Skeletal muscle satellite cell (primary cell): ENCODE results near the gene MED27.
"Not testable (repeated sequence)": the region's sequence is repeated elsewhere in the genome, so short reads cannot be mapped to it uniquely, and the experiment has no call there.

Source experiments
- H3K27me3 ChIP-seq: 2 replicates; pipeline ENCODE4 v1.7.0; 2013; ENCODE audit warnings: low read length; ENCODE audit not compliant: control insufficient read depth, insufficient read depth
- H3K36me3 ChIP-seq: 2 replicates; pipeline ENCODE4 v1.7.0; 2013; ENCODE audit warnings: mild to moderate bottlenecking, control low read depth, low read length; ENCODE audit not compliant: insufficient read depth
- H3K4me1 ChIP-seq: 2 replicates; pipeline ENCODE4 v1.7.0; 2013; ENCODE audit warnings: low read length; ENCODE audit not compliant: control insufficient read depth, insufficient read depth
- H3K4me2 ChIP-seq: 2 replicates; pipeline ENCODE4 v1.7.0; 2013; ENCODE audit warnings: mild to moderate bottlenecking, low read length
- H3K4me3 ChIP-seq: 2 replicates; pipeline ENCODE4 v1.7.0; 2013; ENCODE audit warnings: low read length
- H3K9ac ChIP-seq: 2 replicates; pipeline ENCODE4 v1.7.0; 2013; ENCODE audit warnings: mild to moderate bottlenecking, low read depth, low read length, moderate library complexity
- H3K9me3 ChIP-seq: replicated peaks from 2 replicates; pipeline ENCODE4 v1.7.0; 2013; ENCODE audit warnings: mild to moderate bottlenecking, control low read depth, low read length

Gene MED27

GRCh38 chr9:132071847-132072507 lies 7.7 kb downstream of the MED27 start:
- Histone ChIP-seq H3K36me3 (peaks cover 49% of the 10 kb centered on the region), H3K9me3 (no peaks in the 10 kb centered on the region), H3K4me1 (peaks cover 42% of the 10 kb centered on the region), H3K4me3 (no peak overlapping the region), H3K9ac (no peak overlapping the region), H3K4me2 (no peak overlapping the region), H3K27me3 (no peaks in the 10 kb centered on the region)

DNA sequence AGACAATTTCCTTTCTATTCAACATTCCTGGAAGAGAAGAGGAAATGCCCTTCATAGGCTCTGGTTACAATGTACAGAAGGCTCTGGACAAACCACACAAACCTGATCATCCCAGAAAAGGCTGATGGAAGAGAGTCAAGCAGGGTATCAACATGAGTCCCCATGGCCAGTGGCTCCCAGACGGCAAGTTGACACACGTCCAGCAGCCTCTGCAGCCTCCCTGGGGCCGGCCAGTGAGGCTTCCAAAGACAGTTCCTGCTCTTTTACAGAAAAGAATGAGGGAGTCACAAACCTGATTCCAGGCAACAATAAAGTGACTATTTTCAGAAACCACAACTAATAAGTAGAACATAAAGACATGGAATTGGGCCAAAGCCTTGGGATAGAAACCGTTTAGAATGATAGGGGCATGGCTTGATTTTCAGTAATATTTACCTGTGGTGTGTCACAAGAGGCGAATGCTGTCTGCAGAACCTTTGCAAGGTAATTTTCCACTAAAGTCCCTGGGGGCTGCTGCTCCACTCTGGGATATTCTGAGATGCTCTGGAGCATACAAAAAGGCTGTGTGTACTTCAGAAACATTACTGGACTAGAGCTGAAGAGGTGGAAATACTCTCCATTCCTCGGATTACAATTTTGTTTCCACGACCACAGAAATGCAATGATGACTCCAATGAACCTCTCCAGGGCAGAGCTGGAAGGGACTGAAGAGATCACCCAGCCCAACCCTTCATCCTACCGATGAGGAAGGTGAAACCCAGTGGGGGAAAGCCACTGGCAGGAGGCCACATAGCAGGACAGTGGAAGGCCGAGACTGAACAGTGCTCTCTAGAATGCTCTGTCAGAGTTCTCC lies 10.4 kb downstream of the MED27 start:
- H3K4me3 ChIP-seq, result no peak overlapping the region
- H3K4me1 ChIP-seq, result peaks cover 24% of the 10 kb centered on the region
- H3K9ac ChIP-seq, result no peak overlapping the region
- H3K4me2 ChIP-seq, result no peak overlapping the region
- no peaks in the 10 kb centered on the region for H3K9me3 ChIP-seq
- H3K27me3 ChIP-seq, result no peaks in the 10 kb centered on the region
- H3K36me3 ChIP-seq, result peaks cover 43% of the 10 kb centered on the region

- H3K9me3 ChIP-seq, result no peaks in the 10 kb centered on the region
- H3K27me3 ChIP-seq, result no peaks in the 10 kb centered on the region
- no peak overlapping the region for H3K9ac ChIP-seq
- peaks cover 40% of the 10 kb centered on the region for H3K36me3 ChIP-seq
- H3K4me1 ChIP-seq, result peaks cover 18% of the 10 kb centered on the region
- H3K4me3 ChIP-seq, result no peak overlapping the region
- H3K4me2 ChIP-seq, result no peak overlapping the region
These were observed 11.1 kb downstream of the MED27 start for GRCh38 chr9:132068605-132069004.

- peaks cover 13% of the 10 kb centered on the region for H3K4me1 ChIP-seq
- H3K36me3 ChIP-seq, result peaks cover 19% of the 10 kb centered on the region
These were observed 13.2 kb downstream of the MED27 start for GRCh38 chr9:132066511-132066910.

GRCh38 chr9:132066057-132066456 lies 13.6 kb downstream of the MED27 start:
- peaks cover 15% of the 10 kb centered on the region for H3K36me3 ChIP-seq
- no peak overlapping the region for H3K4me3 ChIP-seq
- no peak overlapping the region for H3K9ac ChIP-seq
- H3K9me3 ChIP-seq, result no peaks in the 10 kb centered on the region
- H3K4me1 ChIP-seq, result peaks cover 13% of the 10 kb centered on the region
- H3K4me2 ChIP-seq, result no peak overlapping the region
- no peaks in the 10 kb centered on the region for H3K27me3 ChIP-seq

More at GRCh38 chr9:132066511-132066910, 13.2 kb downstream of the MED27 start:
- Histone ChIP-seq H3K27me3 (no peaks in the 10 kb centered on the region), H3K9ac (no peak overlapping the region), H3K9me3 (no peaks in the 10 kb centered on the region), H3K4me2 (no peak overlapping the region), H3K4me3 (no peak overlapping the region)

GRCh38 chr9:132063281-132063680 lies 16.4 kb downstream of the MED27 start:
- Histone ChIP-seq H3K36me3 (peaks cover 22% of the 10 kb centered on the region), H3K9ac (no peak overlapping the region), H3K4me2 (no peak overlapping the region), H3K27me3 (no peaks in the 10 kb centered on the region), H3K4me3 (no peak overlapping the region), H3K4me1 (no peaks in the 10 kb centered on the region), H3K9me3 (no peaks in the 10 kb centered on the region)

DNA sequence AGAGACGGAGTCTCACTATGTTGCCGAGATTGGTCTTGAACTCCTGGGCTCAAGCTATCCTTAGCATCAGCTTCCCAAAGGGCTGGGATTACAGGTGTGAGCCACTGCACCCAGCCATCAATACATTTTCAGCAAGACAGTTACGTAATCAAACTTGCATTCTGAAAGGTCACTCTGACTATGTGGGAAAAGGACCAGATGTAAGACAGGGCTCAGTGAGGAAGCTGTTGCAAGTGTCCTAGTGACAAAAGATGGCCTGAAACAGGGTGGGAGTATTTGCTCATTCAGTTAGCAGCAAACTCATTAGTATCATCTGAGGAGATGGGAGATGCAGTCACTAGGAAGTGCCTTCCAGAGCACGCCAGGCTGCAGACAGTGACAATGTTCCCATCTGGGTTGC lies 16.9 kb downstream of the MED27 start:
- Histone ChIP-seq H3K4me2 (no peak overlapping the region), H3K9me3 (no peaks in the 10 kb centered on the region), H3K36me3 (peaks cover 20% of the 10 kb centered on the region), H3K27me3 (no peaks in the 10 kb centered on the region), H3K9ac (no peak overlapping the region), H3K4me1 (no peaks in the 10 kb centered on the region), H3K4me3 (no peak overlapping the region)

GRCh38 chr9:132061526-132061925 lies 18.1 kb downstream of the MED27 start:
- Histone ChIP-seq H3K27me3 (no peaks in the 10 kb centered on the region), H3K9ac (no peak overlapping the region), H3K4me2 (no peak overlapping the region), H3K4me3 (no peak overlapping the region), H3K4me1 (no peaks in the 10 kb centered on the region), H3K36me3 (peaks cover 20% of the 10 kb centered on the region), H3K9me3 (no peaks in the 10 kb centered on the region)

DNA sequence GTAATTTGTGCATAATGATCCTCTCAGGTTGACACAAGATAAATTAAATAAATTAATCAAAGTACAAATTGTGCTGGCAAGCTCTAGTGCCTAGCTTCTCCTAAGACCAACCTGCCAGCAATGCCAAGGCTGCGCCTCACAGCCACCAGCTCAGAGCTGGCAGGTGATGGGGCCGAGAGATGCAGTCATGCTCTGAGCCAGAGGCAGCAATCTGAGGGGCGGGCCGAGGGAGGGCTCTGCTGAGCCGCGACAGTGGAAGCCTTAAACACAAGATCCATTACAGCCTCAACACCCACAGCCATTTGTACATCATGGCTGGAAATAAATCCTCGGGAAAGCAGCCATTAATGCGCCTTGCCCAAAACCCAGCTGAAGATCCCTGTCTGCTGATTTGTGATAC lies 20.3 kb downstream of the MED27 start:
- no peak overlapping the region for H3K9ac ChIP-seq
- H3K27me3 ChIP-seq, result no peaks in the 10 kb centered on the region
- H3K9me3 ChIP-seq, result no peaks in the 10 kb centered on the region
- H3K36me3 ChIP-seq, result peaks cover 9% of the 10 kb centered on the region
- no peak overlapping the region for H3K4me2 ChIP-seq
- H3K4me1 ChIP-seq, result no peaks in the 10 kb centered on the region
- H3K4me3 ChIP-seq, result no peak overlapping the region

- H3K4me1 ChIP-seq, H3K27me3 ChIP-seq, H3K4me3 ChIP-seq, H3K9ac ChIP-seq, H3K36me3 ChIP-seq, H3K9me3 ChIP-seq, H3K4me2 ChIP-seq: not testable (repeated sequence)
These were observed 21.4 kb downstream of the MED27 start for GRCh38 chr9:132058226-132058625.

DNA sequence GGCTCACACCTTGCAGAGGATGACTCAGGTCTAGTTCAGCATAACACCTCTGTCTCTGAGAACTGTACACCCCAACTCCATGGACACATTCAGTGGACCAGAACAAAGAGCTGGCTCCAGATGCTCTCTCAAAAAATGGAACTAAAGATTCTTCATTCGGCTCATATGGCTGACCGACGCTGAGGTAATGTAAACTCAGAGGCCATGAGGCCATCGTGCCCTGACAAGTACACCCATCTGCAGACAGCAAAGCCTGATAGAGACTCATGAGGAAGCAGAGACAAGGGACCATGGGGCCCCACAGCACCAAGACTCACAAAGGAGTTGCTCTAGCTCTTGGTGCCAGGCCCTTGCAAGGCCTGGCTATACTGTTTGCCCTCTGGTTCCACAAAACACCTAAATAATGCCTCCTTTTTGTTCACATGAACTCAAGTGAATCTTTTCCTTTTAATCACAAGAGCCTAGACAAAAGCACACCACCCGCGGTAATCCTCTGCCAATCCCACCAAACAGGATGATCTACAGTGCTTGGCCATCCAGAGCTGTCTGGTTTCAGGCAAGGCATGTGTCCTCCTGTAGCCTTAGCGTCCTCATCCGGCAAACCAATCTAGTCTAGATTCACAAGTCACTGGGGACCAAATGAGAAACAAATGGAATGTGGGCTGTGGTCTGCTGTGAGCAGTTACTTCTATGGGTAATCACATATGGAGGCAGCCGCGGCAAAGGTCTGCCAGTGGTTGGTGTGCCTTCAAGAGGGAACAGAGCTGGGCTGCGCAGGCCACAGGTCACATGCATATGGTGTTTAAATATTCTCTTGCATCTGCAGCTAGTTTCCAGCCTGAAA lies 22.7 kb downstream of the MED27 start:
- no peaks in the 10 kb centered on the region for H3K27me3 ChIP-seq
- no peak overlapping the region for H3K9ac ChIP-seq
- peaks cover 9% of the 10 kb centered on the region for H3K36me3 ChIP-seq
- no peak overlapping the region for H3K4me3 ChIP-seq
- H3K9me3 ChIP-seq, result no peaks in the 10 kb centered on the region
- H3K4me1 ChIP-seq, result no peaks in the 10 kb centered on the region
- no peak overlapping the region for H3K4me2 ChIP-seq
